Activated naive CD4-positive, alpha-beta T cell treated with anti-CD3 and anti-CD28 coated beads, Interleukin-2, amount 50 U/mL, for 72 hours (primary cell): ENCODE measurements around the gene COL4A5. TPM values are rescaled to one million over a fixed set of nuclear protein-coding genes. Genes with fewer than 3 reads are reported as not detected.
"Not testable (repeated sequence)": the region's sequence is repeated elsewhere in the genome, so short reads cannot be mapped to it uniquely, and the experiment has no call there.

Source experiments
- ATAC-seq, 2 donors: fragments of 150-1000 bp; cut with Tn5 transposase; 2 replicates each; pipeline ENCODE4 v1.10.0; 2021; ENCODE audit warnings: mild to moderate bottlenecking in 2 of 2, moderate library complexity in 2 of 2
- DNase-seq, 2 donors: peaks; one replicate each; pipeline ENCODE4 v3.0.0; 2021 to 2022; ENCODE audit warnings: low spot score in 2 of 2
- H3K27ac Mint-ChIP-seq, 2 donors: one replicate each; pipeline ENCODE4 v1.8.0; 2022; ENCODE audit warnings: mild to moderate bottlenecking in 2 of 2, mixed read lengths in 2 of 2
- H3K36me3 Mint-ChIP-seq, 2 donors: one replicate each; pipeline ENCODE4 v1.8.0; 2022; ENCODE audit warnings: mixed read lengths in 2 of 2
- H3K9me3 Mint-ChIP-seq, 2 donors: one replicate each; pipeline ENCODE4 v1.8.0; 2022; ENCODE audit warnings: mixed read lengths in 2 of 2
- total RNA-seq, 2 donors: library from RNA; stranded (reverse); gene quantifications; one replicate each; pipeline ENCODE4 v1.2.3, GENCODE V29; 2022

The COL4A5 gene
- total RNA-seq, 2 donors from 2014 or later: not detected

- ATAC-seq: no peak
- Mint-ChIP-seq H3K27ac (no peak overlapping the region), H3K36me3 (no peaks in the 10 kb centered on the region), H3K9me3 (no peaks in the 10 kb centered on the region)
- DNase-seq: no peak
Observed at GRCh38 chrX:108439961-108440696, 491 bp downstream of the COL4A5 start.

GRCh38 chrX:108442901-108443464 is 3.3 kb downstream of the COL4A5 start:
- ATAC-seq (no peak), DNase-seq (no peak)
- Mint-ChIP-seq H3K36me3 (no peaks in the 10 kb centered on the region), H3K9me3 (no peaks in the 10 kb centered on the region), H3K27ac (no peak overlapping the region)

GRCh38 chrX:108447303-108447702 is 7.7 kb downstream of the COL4A5 start:
- no peak for ATAC-seq
- H3K27ac Mint-ChIP-seq: no peak overlapping the region
- H3K36me3 Mint-ChIP-seq: no peaks in the 10 kb centered on the region
- no peaks in the 10 kb centered on the region for H3K9me3 Mint-ChIP-seq
- no peak for DNase-seq

- Mint-ChIP-seq H3K9me3 (no peaks in the 10 kb centered on the region), H3K27ac (no peak overlapping the region), H3K36me3 (no peaks in the 10 kb centered on the region)
- DNase-seq: no peak
- no peak for ATAC-seq
Observed at GRCh38 chrX:108453841-108454240, 14.2 kb downstream of the COL4A5 start.

- DNase-seq (no peak), ATAC-seq (no peak)
- Mint-ChIP-seq H3K36me3 (no peaks in the 10 kb centered on the region), H3K27ac (no peak overlapping the region), H3K9me3 (no peaks in the 10 kb centered on the region)
Observed at GRCh38 chrX:108456971-108457477, 17.4 kb downstream of the COL4A5 start.

- Mint-ChIP-seq H3K27ac (no peak overlapping the region), H3K36me3 (no peaks in the 10 kb centered on the region), H3K9me3 (no peaks in the 10 kb centered on the region)
- no peak for ATAC-seq
- no peak for DNase-seq
Observed at GRCh38 chrX:108464604-108465003, 25.0 kb downstream of the COL4A5 start.

- no peak for DNase-seq
- H3K27ac Mint-ChIP-seq: no peak overlapping the region
- no peaks in the 10 kb centered on the region for H3K36me3 Mint-ChIP-seq
- H3K9me3 Mint-ChIP-seq: no peaks in the 10 kb centered on the region
- ATAC-seq: no peak
Observed at GRCh38 chrX:108468486-108468885, 28.8 kb downstream of the COL4A5 start.

- Mint-ChIP-seq H3K36me3 (no peaks in the 10 kb centered on the region), H3K9me3 (no peaks in the 10 kb centered on the region), H3K27ac (no peak overlapping the region)
- DNase-seq (no peak), ATAC-seq (no peak)
Observed at GRCh38 chrX:108473979-108474378, 34.3 kb downstream of the COL4A5 start.

GRCh38 chrX:108481528-108481927 is 41.9 kb downstream of the COL4A5 start:
- not testable (repeated sequence) for H3K9me3 Mint-ChIP-seq, H3K36me3 Mint-ChIP-seq, DNase-seq, ATAC-seq, H3K27ac Mint-ChIP-seq

- Mint-ChIP-seq H3K9me3 (no peaks in the 10 kb centered on the region), H3K27ac (no peak overlapping the region), H3K36me3 (no peaks in the 10 kb centered on the region)
- ATAC-seq (no peak), DNase-seq (no peak)
Observed at GRCh38 chrX:108484251-108484650, 44.6 kb downstream of the COL4A5 start.

GRCh38 chrX:108485960-108486359 is 46.3 kb downstream of the COL4A5 start:
- Mint-ChIP-seq H3K36me3 (no peaks in the 10 kb centered on the region), H3K27ac (no peak overlapping the region), H3K9me3 (no peaks in the 10 kb centered on the region)
- no peak for ATAC-seq
- no peak for DNase-seq

- ATAC-seq (no peak), DNase-seq (no peak)
- Mint-ChIP-seq H3K27ac (no peak overlapping the region), H3K9me3 (no peaks in the 10 kb centered on the region), H3K36me3 (no peaks in the 10 kb centered on the region)
Observed at GRCh38 chrX:108494406-108495090, 54.9 kb downstream of the COL4A5 start.

GRCh38 chrX:108511721-108512120 is 72.1 kb downstream of the COL4A5 start:
- H3K9me3 Mint-ChIP-seq: peaks cover 0 to 4% of the 10 kb centered on the region in 2 donors
- H3K36me3 Mint-ChIP-seq: no peaks in the 10 kb centered on the region
- no peak overlapping the region for H3K27ac Mint-ChIP-seq
- no peak for DNase-seq
- no peak for ATAC-seq

GRCh38 chrX:108516184-108516583 is 76.5 kb downstream of the COL4A5 start:
- ATAC-seq (no peak), DNase-seq (no peak)
- Mint-ChIP-seq H3K36me3 (no peaks in the 10 kb centered on the region), H3K27ac (no peak overlapping the region), H3K9me3 (no peaks in the 10 kb centered on the region)

GRCh38 chrX:108527724-108528123 is 88.1 kb downstream of the COL4A5 start:
- no peak for ATAC-seq
- H3K9me3 Mint-ChIP-seq: no peaks in the 10 kb centered on the region
- H3K36me3 Mint-ChIP-seq: no peaks in the 10 kb centered on the region

GRCh38 chrX:108537005-108537404 is 97.4 kb downstream of the COL4A5 start:
- Mint-ChIP-seq H3K9me3 (no peaks in the 10 kb centered on the region), H3K36me3 (no peaks in the 10 kb centered on the region), H3K27ac (no peak overlapping the region)
- DNase-seq: no peak
- no peak for ATAC-seq

More at GRCh38 chrX:108527724-108528123, 88.1 kb downstream of the COL4A5 start:
- H3K27ac Mint-ChIP-seq: no peak overlapping the region
- DNase-seq: no peak

GRCh38 chrX:108541286-108541685 is 101.6 kb downstream of the COL4A5 start:
- H3K27ac Mint-ChIP-seq: no peak overlapping the region
- ATAC-seq: no peak
- H3K9me3 Mint-ChIP-seq: no peaks in the 10 kb centered on the region
- no peak for DNase-seq
- H3K36me3 Mint-ChIP-seq: no peaks in the 10 kb centered on the region
